Fibroblast of mammary gland (primary cell): ENCODE data around the gene ACVR1B.

Experiments
- DNase-seq: peaks from one replicate; pipeline ENCODE4 v3.0.0-alpha.2; 2010; ENCODE audit warnings: low read depth
- H3K4me3 ChIP-seq: 2 replicates; pipeline ENCODE4 v1.5.1; 2011; ENCODE audit warnings: low read depth, mild to moderate bottlenecking, low read length, moderate library complexity; ENCODE audit not compliant: control insufficient read depth
- TF ChIP-seq, protein P1 (sequence below): conservative IDR thresholded peaks from 2 replicates; pipeline ENCODE4 v1.5.1; 2011; ENCODE audit warnings: low read depth, low read length, inconsistent platforms; ENCODE audit not compliant: control insufficient read depth, insufficient read depth

The ACVR1B gene

GRCh38 chr12:51959211-51959610 is 7.7 kb downstream of the ACVR1B start:
- no peak overlapping the region for H3K4me3 ChIP-seq
- DNase-seq, result peak; percentile 66
- TF ChIP-seq, protein P1, sequence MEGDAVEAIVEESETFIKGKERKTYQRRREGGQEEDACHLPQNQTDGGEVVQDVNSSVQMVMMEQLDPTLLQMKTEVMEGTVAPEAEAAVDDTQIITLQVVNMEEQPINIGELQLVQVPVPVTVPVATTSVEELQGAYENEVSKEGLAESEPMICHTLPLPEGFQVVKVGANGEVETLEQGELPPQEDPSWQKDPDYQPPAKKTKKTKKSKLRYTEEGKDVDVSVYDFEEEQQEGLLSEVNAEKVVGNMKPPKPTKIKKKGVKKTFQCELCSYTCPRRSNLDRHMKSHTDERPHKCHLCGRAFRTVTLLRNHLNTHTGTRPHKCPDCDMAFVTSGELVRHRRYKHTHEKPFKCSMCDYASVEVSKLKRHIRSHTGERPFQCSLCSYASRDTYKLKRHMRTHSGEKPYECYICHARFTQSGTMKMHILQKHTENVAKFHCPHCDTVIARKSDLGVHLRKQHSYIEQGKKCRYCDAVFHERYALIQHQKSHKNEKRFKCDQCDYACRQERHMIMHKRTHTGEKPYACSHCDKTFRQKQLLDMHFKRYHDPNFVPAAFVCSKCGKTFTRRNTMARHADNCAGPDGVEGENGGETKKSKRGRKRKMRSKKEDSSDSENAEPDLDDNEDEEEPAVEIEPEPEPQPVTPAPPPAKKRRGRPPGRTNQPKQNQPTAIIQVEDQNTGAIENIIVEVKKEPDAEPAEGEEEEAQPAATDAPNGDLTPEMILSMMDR, result no peak

GRCh38 chr12:51959921-51960320 is 8.4 kb downstream of the ACVR1B start:
- no peak for DNase-seq
- no peak overlapping the region for H3K4me3 ChIP-seq
- TF ChIP-seq, protein P1, result no peak

GRCh38 chr12:51960488-51960887 is 9.0 kb downstream of the ACVR1B start:
- no peak for DNase-seq
- no peak overlapping the region for H3K4me3 ChIP-seq
- TF ChIP-seq, protein P1, result no peak

DNA sequence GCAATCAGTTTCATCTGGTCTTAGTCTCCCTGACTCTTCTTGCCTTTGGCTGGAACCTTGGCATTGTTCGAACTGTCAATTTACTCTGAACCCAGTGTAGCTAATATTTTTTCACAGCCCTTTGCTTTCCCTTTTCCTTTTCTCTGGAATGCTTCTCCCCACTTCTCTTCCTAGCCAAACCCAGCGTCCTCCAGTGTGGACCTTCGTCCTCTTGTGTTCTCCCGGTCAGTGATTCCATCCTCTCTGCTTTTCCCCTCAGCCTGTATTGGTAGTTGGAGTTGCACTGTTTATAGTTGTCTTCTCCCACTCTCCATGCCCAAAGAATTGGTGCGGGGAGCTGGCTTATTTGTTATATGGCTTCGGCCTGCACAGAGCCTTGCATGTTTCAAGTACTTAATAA is 9.4 kb downstream of the ACVR1B start:
- H3K4me3 ChIP-seq, result no peak overlapping the region
- TF ChIP-seq, protein P1, result no peak
- no peak for DNase-seq

GRCh38 chr12:51961834-51962233 is 10.3 kb downstream of the ACVR1B start:
- no peak overlapping the region for H3K4me3 ChIP-seq
- no peak for DNase-seq
- TF ChIP-seq, protein P1, result no peak

GRCh38 chr12:51962737-51963136 is 11.2 kb downstream of the ACVR1B start:
- no peak for DNase-seq
- no peak overlapping the region for H3K4me3 ChIP-seq

DNA sequence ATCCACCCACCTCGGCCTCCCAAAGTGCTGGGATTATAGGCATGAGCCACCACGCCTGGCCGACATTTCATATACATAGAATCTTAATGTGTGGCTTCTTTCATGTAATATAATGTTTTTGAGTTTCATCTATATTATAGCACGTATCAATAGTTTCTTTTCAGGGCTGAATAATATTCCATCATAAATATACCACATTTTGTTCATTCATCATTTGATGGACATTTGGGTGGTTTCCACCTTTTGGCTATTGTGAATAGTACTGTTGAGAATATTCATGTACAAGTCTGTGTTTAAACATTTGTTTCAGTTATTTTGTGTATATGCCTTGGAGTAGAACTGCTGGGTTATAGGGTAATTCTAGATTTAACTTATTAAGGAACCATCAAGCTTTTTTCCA is 12.0 kb downstream of the ACVR1B start:
- TF ChIP-seq, protein P1, result no peak
- H3K4me3 ChIP-seq, result no peak overlapping the region
- DNase-seq, result no peak

More at GRCh38 chr12:51962737-51963136, 11.2 kb downstream of the ACVR1B start:
- TF ChIP-seq, protein P1, result no peak
